ENCODE measurements around the gene C10orf105.
A peak's percentile ranks its signal among the peaks of the same experiment; 100 is the strongest.

C10orf105 gene

DNA sequence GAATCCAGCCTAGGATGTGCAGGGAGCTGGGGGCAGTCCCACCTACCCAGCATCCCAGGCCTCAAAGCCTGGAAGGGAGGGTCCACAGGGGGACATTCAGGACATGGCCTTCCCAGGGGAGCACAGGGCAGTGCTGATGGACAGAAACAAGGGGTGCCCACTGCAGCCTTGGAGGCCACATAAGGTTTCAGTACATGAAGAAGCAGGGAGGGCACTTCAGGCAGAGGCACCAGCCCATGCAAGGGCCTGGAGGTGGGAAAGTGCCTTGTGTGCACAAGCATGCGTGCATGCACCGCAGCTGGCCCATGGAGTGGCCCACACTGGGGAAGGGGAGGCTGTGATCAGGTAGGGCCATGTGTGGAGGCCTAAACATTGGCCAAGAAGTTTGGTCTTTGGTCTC is 9.1 kb downstream of the C10orf105 start:
- Histone ChIP-seq H3K27ac (ENCODE audit: poor library complexity, severe bottlenecking) (no peak overlapping the region), H3K4me1 (ENCODE audit: insufficient read depth, poor library complexity, severe bottlenecking) (peaks cover 12% of the 10 kb centered on the region), H3K36me3 (ENCODE audit: low read depth) (no peaks in the 10 kb centered on the region), H3K9me3 (ENCODE audit: severe bottlenecking) (no peaks in the 10 kb centered on the region), H3K27me3 (ENCODE audit: insufficient read depth, poor library complexity, severe bottlenecking) (no peaks in the 10 kb centered on the region), H3K4me3 (ENCODE audit: severe bottlenecking) (no peak overlapping the region)
- ATAC-seq (ENCODE audit: low read depth), result no peak
- no peak for DNase-seq (ENCODE audit: low spot score)
- TF ChIP-seq, protein P1, sequence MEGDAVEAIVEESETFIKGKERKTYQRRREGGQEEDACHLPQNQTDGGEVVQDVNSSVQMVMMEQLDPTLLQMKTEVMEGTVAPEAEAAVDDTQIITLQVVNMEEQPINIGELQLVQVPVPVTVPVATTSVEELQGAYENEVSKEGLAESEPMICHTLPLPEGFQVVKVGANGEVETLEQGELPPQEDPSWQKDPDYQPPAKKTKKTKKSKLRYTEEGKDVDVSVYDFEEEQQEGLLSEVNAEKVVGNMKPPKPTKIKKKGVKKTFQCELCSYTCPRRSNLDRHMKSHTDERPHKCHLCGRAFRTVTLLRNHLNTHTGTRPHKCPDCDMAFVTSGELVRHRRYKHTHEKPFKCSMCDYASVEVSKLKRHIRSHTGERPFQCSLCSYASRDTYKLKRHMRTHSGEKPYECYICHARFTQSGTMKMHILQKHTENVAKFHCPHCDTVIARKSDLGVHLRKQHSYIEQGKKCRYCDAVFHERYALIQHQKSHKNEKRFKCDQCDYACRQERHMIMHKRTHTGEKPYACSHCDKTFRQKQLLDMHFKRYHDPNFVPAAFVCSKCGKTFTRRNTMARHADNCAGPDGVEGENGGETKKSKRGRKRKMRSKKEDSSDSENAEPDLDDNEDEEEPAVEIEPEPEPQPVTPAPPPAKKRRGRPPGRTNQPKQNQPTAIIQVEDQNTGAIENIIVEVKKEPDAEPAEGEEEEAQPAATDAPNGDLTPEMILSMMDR (IDR thresholded peaks at IDR 0.05; ENCODE audit: poor library complexity, severe bottlenecking), result no peak

DNA sequence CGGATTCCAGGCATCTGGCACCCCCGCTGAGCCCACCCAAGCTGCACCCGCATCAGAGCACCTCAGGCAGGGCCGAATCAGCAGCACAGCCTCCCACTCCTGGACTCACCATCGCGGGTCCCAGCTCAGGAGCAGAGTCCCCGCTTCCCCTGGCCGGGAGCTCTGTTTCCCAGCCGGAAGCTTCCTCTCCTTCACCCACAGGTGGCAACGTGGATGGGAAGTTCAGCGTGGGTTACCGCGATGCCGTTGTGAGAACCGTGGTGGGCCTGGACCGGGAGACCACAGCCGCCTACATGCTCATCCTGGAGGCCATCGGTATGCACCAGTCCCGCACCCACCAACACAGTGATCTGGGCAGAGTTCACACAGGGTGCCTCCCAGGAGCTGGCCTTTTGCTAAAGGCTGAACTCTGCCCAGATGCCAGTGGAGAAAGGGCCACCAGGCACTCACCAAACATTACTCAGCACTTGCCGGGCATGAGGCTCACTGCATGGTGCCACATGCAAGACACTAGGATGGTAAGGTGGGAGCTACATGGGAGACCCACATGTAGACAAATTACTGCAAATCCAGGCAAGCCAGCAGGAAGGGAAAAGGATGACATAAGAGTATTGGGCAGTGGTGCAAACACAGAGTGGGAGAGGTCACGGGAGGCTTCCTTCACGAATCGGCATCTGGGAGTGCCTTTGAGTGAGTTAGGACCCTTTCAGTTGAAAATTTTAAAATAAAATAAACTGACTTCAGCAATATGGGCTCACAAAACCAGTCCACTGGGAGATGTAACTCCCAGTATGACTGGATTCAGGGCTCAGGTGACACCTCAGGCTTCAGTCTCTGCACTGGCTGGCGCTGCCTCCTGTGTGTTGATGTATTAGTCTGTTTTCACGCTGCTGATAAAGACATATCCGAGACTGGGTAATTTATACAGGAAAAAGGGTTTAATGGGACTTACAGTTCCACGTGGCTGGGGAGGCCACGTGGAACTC is 10.4 kb downstream of the C10orf105 start:
- no peak for ATAC-seq (ENCODE audit: low read depth)
- Histone ChIP-seq H3K4me3 (ENCODE audit: severe bottlenecking) (no peak overlapping the region), H3K4me1 (ENCODE audit: insufficient read depth, poor library complexity, severe bottlenecking) (peaks cover 11% of the 10 kb centered on the region), H3K36me3 (ENCODE audit: low read depth) (no peaks in the 10 kb centered on the region), H3K9me3 (ENCODE audit: severe bottlenecking) (no peaks in the 10 kb centered on the region), H3K27me3 (ENCODE audit: insufficient read depth, poor library complexity, severe bottlenecking) (no peaks in the 10 kb centered on the region), H3K27ac (ENCODE audit: poor library complexity, severe bottlenecking) (no peak overlapping the region)
- TF ChIP-seq, protein P1 (IDR thresholded peaks at IDR 0.05; ENCODE audit: poor library complexity, severe bottlenecking), result no peak
- DNase-seq (ENCODE audit: low spot score), result no peak

DNA sequence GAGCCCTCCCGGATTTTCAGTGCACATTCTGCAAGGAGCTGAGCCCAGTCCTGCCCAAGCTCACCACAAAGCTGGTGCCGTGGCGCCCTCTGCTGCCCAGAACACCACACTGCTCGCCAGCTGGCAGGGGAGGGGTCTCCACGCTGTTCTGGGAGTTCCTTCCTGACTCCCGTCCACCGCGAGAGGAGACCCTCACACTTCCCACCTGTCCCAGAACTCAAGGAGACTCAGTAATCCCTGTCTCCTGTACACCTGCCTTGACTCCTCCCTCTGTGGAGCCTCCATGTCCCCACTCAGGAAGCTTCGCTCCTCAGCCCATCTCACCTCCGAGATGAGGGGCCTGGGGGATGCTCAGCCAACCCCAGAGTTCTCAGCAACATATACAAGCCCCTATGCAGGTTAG is 11.3 kb downstream of the C10orf105 start:
- DNase-seq (ENCODE audit: low spot score), result no peak
- peaks cover 3% of the 10 kb centered on the region for H3K4me1 ChIP-seq (ENCODE audit: insufficient read depth, poor library complexity, severe bottlenecking)

DNA sequence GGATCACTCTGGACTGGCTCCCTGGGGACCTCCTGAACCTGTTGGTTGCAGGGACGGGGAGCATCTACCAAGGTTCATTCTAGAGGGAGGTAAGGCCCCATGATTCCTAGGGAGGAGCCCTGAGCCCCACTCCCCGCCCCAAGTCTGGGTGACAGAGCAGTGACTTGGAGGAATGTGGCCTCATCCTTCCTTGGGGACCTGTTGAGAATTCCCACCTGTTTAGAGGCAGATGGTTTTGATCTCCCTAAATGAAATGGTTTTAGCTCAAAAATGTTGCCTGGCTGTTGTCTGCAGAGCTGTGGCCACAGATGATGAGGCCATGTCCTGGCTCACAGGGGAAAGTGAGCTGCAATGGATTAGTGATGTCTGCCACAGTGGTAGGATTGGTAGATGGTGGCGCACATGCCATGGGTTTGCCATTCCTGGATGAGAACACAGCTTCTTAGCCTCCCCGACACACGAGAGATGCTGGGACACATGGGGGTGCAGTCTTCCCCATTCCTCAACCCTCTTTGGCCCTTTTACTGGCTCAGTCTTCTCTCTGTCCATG is 12.3 kb downstream of the C10orf105 start:
- ATAC-seq (ENCODE audit: low read depth) (no peak), DNase-seq (ENCODE audit: low spot score) (no peak)
- H3K27ac ChIP-seq (ENCODE audit: poor library complexity, severe bottlenecking), result no peak overlapping the region
- no peaks in the 10 kb centered on the region for H3K4me1 ChIP-seq (ENCODE audit: insufficient read depth, poor library complexity, severe bottlenecking)
- TF ChIP-seq, protein P1 (IDR thresholded peaks at IDR 0.05; ENCODE audit: poor library complexity, severe bottlenecking), result no peak
- H3K27me3 ChIP-seq (ENCODE audit: insufficient read depth, poor library complexity, severe bottlenecking), result no peaks in the 10 kb centered on the region
- no peak overlapping the region for H3K4me3 ChIP-seq (ENCODE audit: severe bottlenecking)
- no peaks in the 10 kb centered on the region for H3K9me3 ChIP-seq (ENCODE audit: severe bottlenecking)
- no peaks in the 10 kb centered on the region for H3K36me3 ChIP-seq (ENCODE audit: low read depth)

More for the DNA sequence above, 11.3 kb downstream of the C10orf105 start:
- Histone ChIP-seq H3K27me3 (ENCODE audit: insufficient read depth, poor library complexity, severe bottlenecking) (no peaks in the 10 kb centered on the region), H3K9me3 (ENCODE audit: severe bottlenecking) (no peaks in the 10 kb centered on the region), H3K27ac (ENCODE audit: poor library complexity, severe bottlenecking) (no peak overlapping the region), H3K36me3 (ENCODE audit: low read depth) (no peaks in the 10 kb centered on the region), H3K4me3 (ENCODE audit: severe bottlenecking) (no peak overlapping the region)
- ATAC-seq (ENCODE audit: low read depth), result no peak
- TF ChIP-seq, protein P1 (IDR thresholded peaks at IDR 0.05; ENCODE audit: poor library complexity, severe bottlenecking), result peak; percentile 44

All from RWPE2 (cell line).